Fibroblast of skin of left biceps (primary cell): ENCODE results near the gene GRIA1.

Experiments used
- DNase-seq, 2 experiments: peaks; one replicate each; pipeline ENCODE4 v3.0.0-alpha.2; 2013; ENCODE audit warnings: low read depth in 2 of 2

GRIA1 gene

DNA sequence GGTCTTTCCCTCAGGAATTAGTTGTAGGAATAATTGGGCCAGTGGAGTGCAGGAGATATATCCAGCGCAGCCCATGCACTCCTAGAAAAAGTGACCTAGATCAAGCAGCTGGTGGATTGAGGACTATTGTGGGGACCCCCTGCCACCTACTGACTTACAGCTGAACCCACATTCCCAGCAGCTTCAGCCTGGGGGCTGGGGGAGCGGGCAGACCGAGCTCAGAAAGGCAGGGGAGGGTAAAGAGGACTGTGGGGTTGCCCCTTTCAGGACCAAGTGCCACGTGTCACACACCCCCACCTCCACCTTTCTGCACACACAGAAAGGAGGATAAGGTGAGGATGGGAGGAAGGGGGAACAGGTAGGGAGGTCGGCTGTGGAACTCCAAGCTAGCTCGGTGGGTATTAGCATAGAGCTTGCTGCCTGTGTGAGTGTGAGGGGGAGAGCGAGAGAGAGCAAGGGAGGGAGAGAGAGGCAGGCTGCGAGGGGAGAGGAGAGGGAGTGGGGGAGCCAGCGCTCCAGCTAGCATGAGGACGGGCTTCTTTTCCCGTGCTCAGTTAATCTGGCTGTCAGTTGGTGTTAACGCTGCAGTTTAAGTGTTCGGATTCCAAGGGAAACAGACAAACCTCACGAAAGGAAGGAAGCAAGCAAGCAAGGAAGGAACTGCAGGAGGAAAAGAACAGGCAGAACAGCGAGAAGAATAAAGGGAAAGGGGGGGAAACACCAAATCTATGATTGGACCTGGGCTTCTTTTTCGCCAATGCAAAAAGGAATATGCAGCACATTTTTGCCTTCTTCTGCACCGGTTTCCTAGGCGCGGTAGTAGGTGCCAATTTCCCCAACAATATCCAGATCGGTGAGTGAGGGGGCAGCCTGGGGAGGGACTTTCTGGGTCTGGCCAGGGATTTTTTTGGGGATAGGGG lies at the start of gene GRIA1:
TSS of gene GRIA1 (plus strand) at position 553 of the 920 bp plus-strand sequence.
- DNase-seq, result no peak

DNA sequence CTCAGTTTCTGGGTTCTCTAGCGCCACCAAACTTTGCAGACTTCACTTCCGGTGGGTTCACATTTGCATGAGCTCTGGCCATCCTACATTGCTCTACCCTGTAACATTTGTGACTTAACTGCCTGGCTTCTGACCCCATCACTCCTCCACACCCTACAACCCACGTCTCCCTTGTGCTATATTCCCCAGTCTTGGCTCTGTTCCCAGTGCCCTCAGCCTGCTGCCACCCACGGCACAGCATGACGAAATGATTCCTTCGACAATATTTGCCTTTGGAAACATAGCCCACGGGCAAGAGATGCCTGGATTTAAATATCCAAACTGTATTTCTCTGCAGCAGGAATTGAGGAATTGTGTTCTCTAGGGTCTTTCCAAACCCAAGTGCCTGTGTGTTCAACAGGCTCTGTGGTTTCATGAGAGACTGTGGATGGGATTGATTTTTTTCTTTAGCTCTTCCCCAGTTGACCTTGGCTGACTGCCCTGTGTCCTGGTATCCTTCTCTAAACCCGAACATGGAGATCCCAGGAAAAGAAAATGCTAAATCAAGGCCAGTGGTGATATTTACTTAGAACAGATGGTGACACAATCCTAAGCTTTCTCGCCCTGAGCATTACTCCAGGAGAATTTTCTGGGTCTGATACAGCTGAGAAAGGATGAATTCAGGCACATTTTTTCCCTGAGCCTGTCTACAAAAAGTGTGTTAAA lies 44.4 kb upstream of the GRIA1 start:
- DNase-seq, result no peak

DNA sequence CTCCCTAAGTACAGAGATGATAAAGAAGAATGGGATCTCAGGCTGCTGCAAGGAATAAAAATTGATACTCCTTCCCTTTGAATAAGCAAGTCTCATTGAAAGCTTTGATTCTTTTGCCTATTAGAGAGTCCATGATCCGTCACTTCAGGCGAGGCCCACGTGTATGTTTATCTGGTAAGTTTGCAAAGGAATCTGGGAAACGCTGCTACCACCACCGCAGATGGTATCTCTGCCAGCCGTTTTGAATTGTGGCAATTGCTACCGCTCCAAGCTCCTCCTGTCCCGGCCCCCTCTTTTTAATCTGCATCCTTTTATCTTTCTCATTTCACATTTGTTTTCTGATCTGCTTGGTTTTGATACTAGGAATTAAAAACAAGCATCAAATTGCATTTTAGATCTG lies 42.9 kb upstream of the GRIA1 start:
- no peak for DNase-seq

DNA sequence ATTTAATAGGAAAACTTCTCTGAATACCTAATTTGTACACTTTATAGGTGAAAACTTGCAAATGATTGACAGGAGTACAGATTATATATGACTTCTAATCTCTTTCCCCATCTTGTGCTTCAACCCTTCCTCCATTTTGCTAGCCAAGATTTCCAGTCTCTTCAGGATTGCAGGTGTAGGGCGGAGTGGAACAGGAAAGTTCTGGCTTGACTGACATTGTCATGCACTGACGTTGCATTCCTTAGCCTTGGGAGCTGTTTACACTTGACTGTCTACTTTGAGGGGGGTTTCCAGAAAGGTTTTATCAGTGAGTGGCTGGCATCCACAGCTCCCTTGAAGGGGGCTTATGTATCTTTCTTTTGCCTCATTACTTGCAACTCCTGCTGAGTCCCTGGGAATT lies 34.1 kb upstream of the GRIA1 start:
- DNase-seq, result no peak

DNA sequence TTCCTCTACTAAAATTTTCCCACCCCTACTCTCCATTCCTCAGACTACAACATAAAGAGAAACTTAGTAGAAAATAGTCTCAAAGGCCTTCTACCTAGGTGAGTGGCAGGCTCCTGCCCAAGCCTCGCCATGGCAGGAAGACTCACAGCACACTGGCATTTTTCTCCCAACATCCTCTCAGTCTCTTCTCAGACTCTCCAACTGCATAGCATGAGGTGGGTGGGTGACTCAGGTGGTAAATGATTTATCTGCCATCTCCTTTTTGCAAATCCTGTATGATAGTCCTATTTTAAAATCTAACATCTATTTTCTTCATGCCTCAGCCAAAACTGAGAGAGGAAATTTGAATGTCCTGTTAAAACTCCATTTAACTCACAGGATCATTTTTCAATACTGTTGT lies 33.5 kb upstream of the GRIA1 start:
- DNase-seq, result no peak

DNA sequence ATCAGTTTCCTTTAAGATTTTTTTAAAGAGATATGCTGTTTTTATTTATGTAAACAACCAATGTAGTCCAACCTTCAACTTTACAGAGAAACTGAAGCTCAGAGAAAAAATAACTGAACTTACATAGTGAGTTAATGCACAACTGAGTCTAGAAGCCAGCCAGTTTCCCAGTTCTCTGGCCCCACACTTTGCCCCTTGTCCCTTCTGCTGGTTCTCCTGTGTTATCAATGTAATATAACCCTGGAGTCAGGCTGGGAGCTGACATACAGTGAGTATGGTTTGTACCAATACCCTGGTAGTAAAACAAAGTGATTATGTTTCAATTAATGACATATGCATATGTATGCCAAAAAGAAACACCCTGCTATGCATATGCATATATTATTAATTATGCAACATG lies 32.2 kb upstream of the GRIA1 start:
- DNase-seq, result no peak

DNA sequence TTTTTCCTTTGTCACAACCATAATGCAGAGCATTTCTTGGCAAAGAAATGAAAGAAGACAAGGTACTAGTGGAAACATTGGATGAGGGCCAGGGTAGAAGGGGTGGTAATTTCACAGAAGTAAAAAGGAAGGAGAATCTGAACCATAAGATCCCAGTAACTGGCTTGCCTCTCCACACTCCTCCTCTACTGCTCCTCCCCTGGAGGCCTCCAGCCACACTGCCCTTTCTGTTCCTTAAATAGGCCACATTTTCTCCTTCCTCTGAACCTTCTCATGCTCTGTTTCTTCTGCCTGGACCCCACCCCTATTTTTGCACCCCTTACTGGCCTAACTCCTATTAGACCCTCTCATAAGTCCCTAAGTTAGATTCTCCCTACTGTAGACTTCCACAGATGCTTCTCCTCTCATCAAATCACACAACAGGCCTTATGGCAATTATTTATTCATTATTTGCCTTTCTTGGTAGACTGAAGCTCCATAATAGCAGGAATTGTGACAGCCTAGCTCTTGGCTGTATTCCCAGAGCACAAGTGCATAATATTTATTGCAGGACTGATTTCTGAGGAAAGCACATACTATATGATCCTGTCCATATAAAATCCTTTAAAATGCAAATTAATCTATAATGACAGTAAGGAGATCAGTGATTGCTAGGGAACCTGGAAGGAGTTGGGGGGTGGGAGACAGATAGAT lies 31.3 kb upstream of the GRIA1 start:
- no peak for DNase-seq

DNA sequence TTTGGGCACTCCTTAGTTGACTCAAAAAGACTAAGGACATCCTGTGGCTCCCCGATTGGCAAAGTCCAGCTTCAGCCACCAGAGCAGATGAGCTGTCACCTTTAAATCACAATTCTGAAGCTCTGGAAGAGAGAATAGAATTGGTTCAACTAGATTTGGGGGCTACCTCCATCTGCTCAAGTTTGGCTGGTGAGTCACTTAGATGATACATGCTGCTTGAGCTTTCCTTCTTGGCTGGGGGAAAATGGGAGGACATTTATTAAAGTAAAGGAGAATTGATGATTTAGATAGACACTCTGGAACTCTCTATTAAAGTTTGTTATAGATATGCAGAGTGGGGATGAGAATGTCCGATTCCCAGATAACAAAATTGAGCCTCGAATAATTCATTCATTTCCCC lies 30.0 kb upstream of the GRIA1 start:
- DNase-seq, result no peak

DNA sequence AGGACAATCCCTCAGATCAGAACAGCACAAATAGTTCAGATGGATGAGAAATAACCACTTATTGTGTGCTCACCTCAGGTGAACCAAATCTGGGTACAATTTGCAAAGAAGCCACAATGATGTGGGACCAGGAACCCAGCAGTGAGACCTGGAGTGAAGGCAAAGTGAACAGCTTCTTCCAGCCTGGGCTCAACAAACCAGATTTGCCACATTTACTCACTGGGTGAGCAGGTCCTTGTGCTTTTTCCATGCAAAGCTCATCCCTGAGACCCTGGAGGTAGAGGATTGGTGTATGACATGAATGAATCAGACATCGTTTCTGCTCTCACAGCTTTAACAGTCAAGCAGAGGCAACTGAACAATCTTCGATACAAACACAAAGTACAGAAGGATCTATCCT lies 29.1 kb upstream of the GRIA1 start:
- DNase-seq, result no peak

DNA sequence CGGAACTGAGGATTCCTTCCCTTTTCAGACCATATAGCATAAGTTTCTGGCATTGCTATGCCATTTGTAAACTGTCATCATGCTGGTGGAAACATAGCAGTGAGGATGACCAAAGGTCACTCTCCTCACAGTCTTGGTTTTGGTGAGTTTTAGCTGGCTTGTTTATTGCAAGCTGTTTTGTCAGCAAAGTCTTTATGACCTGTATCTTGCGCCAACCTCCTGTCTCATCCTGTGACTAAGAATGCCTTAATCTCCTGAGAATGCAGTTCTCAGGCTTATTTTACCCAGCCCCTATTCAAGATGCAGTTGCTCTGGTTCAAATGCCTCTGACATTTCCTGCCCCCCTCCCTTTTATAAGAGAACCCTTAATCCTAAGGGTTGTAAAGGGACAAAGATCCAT lies 26.7 kb upstream of the GRIA1 start:
- DNase-seq, result peak; percentile 2 to 5

DNA sequence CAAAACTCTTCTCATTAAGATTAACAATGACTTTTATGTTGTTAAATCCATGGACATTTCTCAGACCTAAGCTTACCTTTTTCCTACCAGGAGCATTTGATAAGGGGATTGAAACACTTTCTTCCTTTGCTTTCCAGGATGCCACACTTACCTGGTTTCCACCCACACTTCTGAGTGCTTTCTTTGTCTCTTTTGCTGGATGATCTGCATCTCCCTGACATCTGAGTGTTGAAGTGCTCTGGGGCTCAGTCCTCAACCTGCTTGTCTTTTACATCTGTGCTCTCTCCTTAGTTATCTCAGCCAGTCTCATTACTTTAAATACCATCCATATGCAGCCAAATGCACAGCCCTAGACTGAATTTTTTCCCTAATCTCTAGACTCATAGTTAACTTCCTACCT lies 22.9 kb upstream of the GRIA1 start:
- no peak for DNase-seq

DNA sequence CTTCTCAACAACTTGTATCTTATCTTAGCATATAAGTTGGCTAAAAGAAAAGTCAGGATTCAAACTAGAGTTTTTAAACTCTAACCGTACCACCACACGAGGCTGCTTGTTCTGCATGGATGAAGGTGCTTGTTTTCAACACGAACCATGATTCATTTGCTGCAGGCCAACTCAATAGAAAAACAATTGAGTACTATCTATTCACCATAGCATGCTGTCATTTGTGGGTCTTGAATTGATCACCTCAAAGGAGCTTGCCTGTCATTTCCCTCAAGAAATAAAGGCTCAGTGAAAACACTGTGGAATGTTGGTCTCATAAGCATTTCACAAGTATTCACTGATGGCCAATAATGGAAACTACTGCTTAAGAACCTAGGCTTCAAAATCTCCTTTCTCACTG lies 21.0 kb upstream of the GRIA1 start:
- DNase-seq, result no peak

DNA sequence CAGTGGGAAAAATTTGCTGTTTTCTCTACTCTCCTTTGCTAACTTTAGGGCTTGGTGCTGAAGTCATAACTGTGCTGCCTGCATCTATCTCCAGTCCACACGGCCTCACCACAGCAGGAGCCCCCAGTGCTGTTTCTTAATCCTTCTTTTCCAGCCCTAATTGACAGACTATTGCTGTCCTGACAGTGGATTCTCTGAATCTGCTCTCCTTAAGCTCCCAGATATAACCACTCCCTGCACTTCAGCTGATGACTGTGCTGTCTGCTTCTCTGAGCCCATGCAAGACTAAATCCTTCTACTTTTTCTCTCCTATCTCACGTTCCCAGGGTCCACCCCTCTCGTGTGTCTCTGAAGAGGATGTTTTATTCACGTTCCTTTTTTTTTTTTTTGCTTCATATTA lies 19.7 kb upstream of the GRIA1 start:
- DNase-seq, result no peak

DNA sequence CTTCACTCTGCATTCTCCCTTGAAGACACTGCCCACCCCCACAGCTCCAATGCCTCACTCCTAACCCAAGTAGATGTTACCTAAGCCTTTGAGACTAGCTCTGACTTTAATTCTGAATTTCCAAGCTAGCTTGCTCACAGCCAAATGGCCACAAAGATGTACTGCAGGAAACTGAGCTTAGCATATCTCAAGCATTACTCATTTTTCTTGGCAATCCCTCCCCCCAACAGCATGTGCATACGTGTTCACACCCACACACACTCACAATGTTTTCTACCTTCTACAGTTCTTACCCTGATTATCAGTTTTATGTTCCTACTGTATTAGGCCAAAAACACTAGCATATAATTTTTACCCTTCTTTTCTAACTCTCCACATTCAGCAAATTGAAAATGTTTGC lies 13.7 kb upstream of the GRIA1 start:
- peak; percentile 68 to 71 for DNase-seq

DNA sequence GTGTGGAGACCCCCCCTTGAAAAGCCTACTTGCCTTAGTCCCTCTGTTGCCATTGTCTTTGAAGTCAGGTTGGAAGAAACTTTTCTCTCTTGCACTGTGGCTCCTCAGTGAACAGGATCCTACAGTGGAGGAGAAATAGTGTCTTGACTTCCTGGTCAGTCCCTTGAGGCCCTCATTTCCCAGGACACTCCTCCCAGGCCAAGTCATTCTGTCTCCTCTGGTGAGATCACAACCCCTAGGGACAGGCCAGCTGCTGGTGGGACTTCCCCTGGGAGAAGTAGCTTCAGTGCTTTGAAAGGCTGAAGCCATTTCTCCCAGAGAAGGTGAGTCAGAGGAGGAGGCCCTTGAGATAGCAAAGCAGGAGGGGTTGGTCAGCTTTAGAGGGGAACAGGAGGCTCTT lies 10.1 kb upstream of the GRIA1 start:
- no peak for DNase-seq

DNA sequence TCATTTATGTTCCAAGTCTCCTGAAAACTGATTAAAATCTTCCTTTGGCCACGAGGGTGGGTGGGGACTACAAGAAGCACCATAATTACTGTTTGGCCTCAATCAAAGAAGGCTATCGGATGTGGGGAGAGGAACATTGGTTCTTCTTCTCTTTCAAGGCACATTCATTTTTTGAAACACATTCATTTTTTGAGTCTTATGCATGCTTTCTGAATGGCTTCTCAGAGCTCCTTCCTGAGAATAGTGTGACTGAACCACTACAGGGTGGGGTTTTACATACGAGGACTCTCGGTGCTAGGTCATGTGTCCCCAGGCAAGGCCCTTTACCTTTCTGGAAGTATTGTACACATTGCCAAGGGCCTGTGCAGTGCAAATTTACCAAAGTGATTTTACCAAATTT lies 7.0 kb upstream of the GRIA1 start:
- no peak for DNase-seq

DNA sequence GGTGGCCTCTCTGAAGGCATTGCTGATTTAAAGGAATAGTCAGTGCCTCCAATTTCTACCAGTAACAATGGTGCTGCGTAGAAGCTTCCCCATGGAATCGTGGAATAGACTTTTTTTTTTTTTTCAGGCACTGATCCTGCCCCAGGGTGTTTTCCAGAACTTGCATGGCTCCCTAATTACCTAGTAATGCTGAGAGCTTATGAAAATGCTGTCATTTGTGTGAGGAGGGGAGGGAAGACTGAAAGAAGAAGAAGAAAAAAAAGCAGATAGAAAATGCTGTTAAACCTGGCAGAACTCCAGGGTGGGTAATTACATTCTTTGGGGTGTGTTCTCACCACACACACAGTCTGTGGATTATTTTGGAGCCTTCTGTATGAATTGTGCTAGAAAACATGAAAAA lies 4.8 kb upstream of the GRIA1 start:
- no peak for DNase-seq

DNA sequence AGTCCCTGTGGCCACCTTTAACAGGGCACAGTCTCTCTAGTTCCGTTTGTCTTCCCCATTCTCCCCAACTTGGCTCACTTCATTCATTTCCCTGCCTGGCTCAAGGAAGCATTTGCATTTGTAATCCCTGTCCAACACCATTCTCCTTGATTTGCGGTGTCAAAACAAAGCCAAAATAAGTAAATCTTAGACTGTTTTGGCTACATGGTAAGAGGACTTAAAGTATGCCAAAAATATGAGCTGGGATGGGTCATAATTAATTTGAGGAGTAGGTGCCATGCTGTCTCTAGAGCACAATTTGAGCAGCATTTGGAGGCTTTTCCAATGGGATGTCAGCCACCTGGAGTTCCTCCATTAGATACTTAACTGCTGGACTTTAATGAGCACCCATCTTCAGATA lies 3.7 kb upstream of the GRIA1 start:
- no peak for DNase-seq

DNA sequence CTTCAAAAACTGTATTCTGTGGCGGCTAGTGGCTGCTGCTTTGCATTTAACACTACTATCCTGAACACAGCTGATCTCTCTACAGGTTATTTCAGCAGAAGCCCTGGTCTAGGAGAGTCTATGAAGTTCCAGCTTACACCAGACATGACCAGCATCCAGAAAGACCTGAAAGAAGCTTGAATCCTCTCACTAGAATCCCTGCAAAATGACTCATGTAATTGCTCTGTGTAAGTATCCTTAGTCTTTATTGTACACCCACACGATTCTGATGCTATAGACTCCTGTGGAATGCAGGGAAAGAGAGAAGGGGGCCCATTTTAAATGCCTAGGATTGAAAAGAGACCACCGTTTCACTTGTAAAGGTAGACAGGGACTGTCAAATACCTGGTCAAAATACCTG lies 859 bp upstream of the GRIA1 start:
- no peak for DNase-seq

DNA sequence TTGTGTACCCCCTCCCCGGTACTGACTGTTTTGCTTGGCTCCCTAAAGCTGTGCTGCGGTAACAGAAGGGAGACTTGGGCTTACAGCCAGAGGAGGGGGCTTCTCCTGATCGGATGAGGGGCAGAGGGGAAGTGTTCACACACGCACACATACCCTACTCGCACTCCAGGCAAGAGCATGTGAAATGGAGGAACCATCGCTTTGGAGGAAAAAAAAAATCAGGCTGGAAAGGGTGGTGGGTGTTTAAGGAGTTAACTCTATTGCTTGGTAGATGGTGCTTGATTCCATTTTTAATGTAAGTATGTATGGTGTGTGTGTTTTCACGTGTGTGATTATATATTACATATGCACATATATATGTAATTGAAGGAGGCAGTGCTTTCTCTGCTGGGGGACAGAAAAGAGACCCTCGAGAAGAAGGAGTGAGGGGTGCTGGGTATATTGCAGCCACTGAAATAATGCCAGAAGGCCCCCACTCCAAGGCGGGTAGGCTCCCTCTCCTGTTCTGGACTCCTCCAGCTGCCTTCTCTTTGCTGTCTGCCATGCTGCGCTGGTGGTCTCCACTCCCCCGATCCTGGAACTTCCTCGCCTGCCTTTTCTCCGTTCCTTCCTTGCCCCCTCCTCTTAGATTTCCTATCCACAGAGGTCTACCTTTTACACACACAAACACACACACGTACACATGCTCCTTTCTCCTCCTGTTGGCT lies 721 bp downstream of the GRIA1 start:
- no peak for DNase-seq

DNA sequence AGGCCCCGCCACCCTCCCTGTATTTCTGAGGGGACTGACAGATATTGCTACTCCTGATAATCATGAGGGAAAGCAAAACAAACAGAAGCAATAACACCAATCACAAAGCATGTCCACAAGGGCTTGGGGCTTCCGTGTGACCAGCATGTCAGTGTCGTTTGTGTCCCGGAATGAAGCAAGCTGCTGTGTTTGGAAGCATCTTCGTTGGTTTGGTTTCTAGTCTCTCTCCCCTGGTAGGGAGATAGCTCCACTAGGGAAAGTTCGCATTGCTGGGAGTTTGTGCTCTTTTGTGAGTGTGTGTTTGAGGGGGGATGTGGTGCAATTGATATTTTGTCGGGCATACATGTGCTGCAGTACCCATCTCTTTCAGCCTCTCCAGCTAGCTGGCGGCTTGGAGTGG lies 1.4 kb downstream of the GRIA1 start:
- no peak for DNase-seq

DNA sequence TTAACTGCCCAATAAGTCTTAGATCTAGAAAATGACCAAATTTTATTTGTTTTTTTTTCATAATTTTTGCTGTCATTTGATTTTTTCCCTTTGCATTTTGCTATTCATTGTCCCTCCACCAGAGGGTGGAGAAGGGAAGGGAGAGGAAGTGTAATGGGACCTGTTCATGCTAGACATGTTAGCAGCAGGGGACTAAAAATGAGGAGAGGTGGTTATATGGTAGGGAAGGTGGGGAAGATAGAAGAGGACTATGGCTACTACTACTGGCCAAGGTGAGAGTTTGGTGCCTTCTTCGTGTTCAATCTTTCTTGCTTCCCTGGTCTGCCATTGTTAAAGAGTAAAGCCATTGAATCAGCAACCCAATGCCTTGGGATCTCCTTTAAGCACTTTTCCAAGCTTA lies 6.4 kb downstream of the GRIA1 start:
- DNase-seq, result no peak
